Measurements from ENCODE around the gene ESYT3.

The ESYT3 gene

GRCh38 chr3:138433892-138434275, 532 bp upstream of the ESYT3 start:
- peaks cover 8% of the 10 kb centered on the region for H3K4me1 Mint-ChIP-seq
- no peak overlapping the region for H3K27ac Mint-ChIP-seq
- H3K27me3 Mint-ChIP-seq = peaks cover 34% of the 10 kb centered on the region
- H3K9me3 Mint-ChIP-seq = no peaks in the 10 kb centered on the region
- no peaks in the 10 kb centered on the region for H3K36me3 Mint-ChIP-seq
- peak overlapping the region; percentile 56 for H3K4me3 Mint-ChIP-seq

- H3K4me1 Mint-ChIP-seq = peaks cover 8% of the 10 kb centered on the region
- no peaks in the 10 kb centered on the region for H3K9me3 Mint-ChIP-seq
- H3K27ac Mint-ChIP-seq = no peak overlapping the region
- H3K27me3 Mint-ChIP-seq = peaks cover 34% of the 10 kb centered on the region
- no peaks in the 10 kb centered on the region for H3K36me3 Mint-ChIP-seq
- peak overlapping the region; percentile 65 for H3K4me3 Mint-ChIP-seq
Observed at GRCh38 chr3:138434875-138435772, 708 bp downstream of the ESYT3 start.

- peaks cover 8% of the 10 kb centered on the region for H3K4me1 Mint-ChIP-seq
- H3K36me3 Mint-ChIP-seq = no peaks in the 10 kb centered on the region
- no peaks in the 10 kb centered on the region for H3K9me3 Mint-ChIP-seq
- H3K4me3 Mint-ChIP-seq = peak overlapping the region; percentile 52
- peaks cover 34% of the 10 kb centered on the region for H3K27me3 Mint-ChIP-seq
- no peak overlapping the region for H3K27ac Mint-ChIP-seq
Observed at GRCh38 chr3:138435840-138436239, 1.4 kb downstream of the ESYT3 start.

GRCh38 chr3:138437281-138437680, 2.9 kb downstream of the ESYT3 start:
- H3K27me3 Mint-ChIP-seq = peaks cover 29% of the 10 kb centered on the region
- no peaks in the 10 kb centered on the region for H3K36me3 Mint-ChIP-seq
- H3K4me1 Mint-ChIP-seq = peaks cover 8% of the 10 kb centered on the region
- H3K4me3 Mint-ChIP-seq = no peak overlapping the region
- no peak overlapping the region for H3K27ac Mint-ChIP-seq
- H3K9me3 Mint-ChIP-seq = no peaks in the 10 kb centered on the region

- H3K4me1 Mint-ChIP-seq = peaks cover 6% of the 10 kb centered on the region
- peaks cover 20% of the 10 kb centered on the region for H3K27me3 Mint-ChIP-seq
- H3K27ac Mint-ChIP-seq = no peak overlapping the region
- no peaks in the 10 kb centered on the region for H3K36me3 Mint-ChIP-seq
- no peak overlapping the region for H3K4me3 Mint-ChIP-seq
- no peaks in the 10 kb centered on the region for H3K9me3 Mint-ChIP-seq
Observed at GRCh38 chr3:138438896-138439295, 4.5 kb downstream of the ESYT3 start.

- Mint-ChIP-seq H3K4me1 (peaks cover 4% of the 10 kb centered on the region), H3K9me3 (no peaks in the 10 kb centered on the region), H3K4me3 (no peak overlapping the region), H3K27ac (no peak overlapping the region), H3K27me3 (peaks cover 19% of the 10 kb centered on the region), H3K36me3 (no peaks in the 10 kb centered on the region)
Observed at GRCh38 chr3:138439646-138440045, 5.2 kb downstream of the ESYT3 start.

- Mint-ChIP-seq H3K36me3 (no peaks in the 10 kb centered on the region), H3K27me3 (peaks cover 19% of the 10 kb centered on the region), H3K4me1 (peaks cover 4% of the 10 kb centered on the region), H3K9me3 (no peaks in the 10 kb centered on the region), H3K27ac (no peak overlapping the region), H3K4me3 (no peak overlapping the region)
Observed at GRCh38 chr3:138440121-138440521, 5.7 kb downstream of the ESYT3 start.

- Mint-ChIP-seq H3K36me3 (no peaks in the 10 kb centered on the region), H3K27me3 (peaks cover 19% of the 10 kb centered on the region), H3K9me3 (no peaks in the 10 kb centered on the region), H3K4me3 (no peak overlapping the region), H3K27ac (no peak overlapping the region), H3K4me1 (peaks cover 4% of the 10 kb centered on the region)
Observed at GRCh38 chr3:138440596-138440995, 6.2 kb downstream of the ESYT3 start.

- H3K9me3 Mint-ChIP-seq = no peaks in the 10 kb centered on the region
- peaks cover 14% of the 10 kb centered on the region for H3K27me3 Mint-ChIP-seq
- H3K36me3 Mint-ChIP-seq = no peaks in the 10 kb centered on the region
- no peak overlapping the region for H3K4me3 Mint-ChIP-seq
- no peaks in the 10 kb centered on the region for H3K4me1 Mint-ChIP-seq
- no peak overlapping the region for H3K27ac Mint-ChIP-seq
Observed at GRCh38 chr3:138441256-138441655, 6.8 kb downstream of the ESYT3 start.

- peaks cover 9% of the 10 kb centered on the region for H3K27me3 Mint-ChIP-seq
- no peaks in the 10 kb centered on the region for H3K9me3 Mint-ChIP-seq
- no peaks in the 10 kb centered on the region for H3K36me3 Mint-ChIP-seq
- H3K4me1 Mint-ChIP-seq = no peaks in the 10 kb centered on the region
- no peak overlapping the region for H3K27ac Mint-ChIP-seq
- H3K4me3 Mint-ChIP-seq = no peak overlapping the region
Observed at GRCh38 chr3:138441742-138442141, 7.3 kb downstream of the ESYT3 start.

- Mint-ChIP-seq H3K4me3 (no peak overlapping the region), H3K27me3 (peaks cover 3% of the 10 kb centered on the region), H3K27ac (no peak overlapping the region), H3K4me1 (no peaks in the 10 kb centered on the region), H3K36me3 (no peaks in the 10 kb centered on the region), H3K9me3 (no peaks in the 10 kb centered on the region)
Observed at GRCh38 chr3:138442433-138442832, 8.0 kb downstream of the ESYT3 start.

- H3K27ac Mint-ChIP-seq = peak overlapping the region; percentile 8
- peaks cover 1% of the 10 kb centered on the region for H3K27me3 Mint-ChIP-seq
Observed at GRCh38 chr3:138443091-138443490, 8.7 kb downstream of the ESYT3 start.

GRCh38 chr3:138443521-138444503, 9.4 kb downstream of the ESYT3 start:
- H3K9me3 Mint-ChIP-seq = no peaks in the 10 kb centered on the region
- H3K4me3 Mint-ChIP-seq = no peak overlapping the region

More at GRCh38 chr3:138443091-138443490, 8.7 kb downstream of the ESYT3 start:
- no peaks in the 10 kb centered on the region for H3K9me3 Mint-ChIP-seq
- no peak overlapping the region for H3K4me3 Mint-ChIP-seq
- no peaks in the 10 kb centered on the region for H3K36me3 Mint-ChIP-seq
- no peaks in the 10 kb centered on the region for H3K4me1 Mint-ChIP-seq

GRCh38 chr3:138445236-138445635, 10.8 kb downstream of the ESYT3 start:
- no peaks in the 10 kb centered on the region for H3K9me3 Mint-ChIP-seq
- H3K27ac Mint-ChIP-seq = no peak overlapping the region

More at GRCh38 chr3:138443521-138444503, 9.4 kb downstream of the ESYT3 start:
- no peaks in the 10 kb centered on the region for H3K36me3 Mint-ChIP-seq
- no peaks in the 10 kb centered on the region for H3K4me1 Mint-ChIP-seq
- H3K27ac Mint-ChIP-seq = no peak overlapping the region
- H3K27me3 Mint-ChIP-seq = no peaks in the 10 kb centered on the region

GRCh38 chr3:138445654-138446053, 11.2 kb downstream of the ESYT3 start:
- Mint-ChIP-seq H3K36me3 (no peaks in the 10 kb centered on the region), H3K4me3 (no peak overlapping the region), H3K27me3 (no peaks in the 10 kb centered on the region), H3K4me1 (no peaks in the 10 kb centered on the region), H3K27ac (no peak overlapping the region), H3K9me3 (no peaks in the 10 kb centered on the region)

More at GRCh38 chr3:138445236-138445635, 10.8 kb downstream of the ESYT3 start:
- H3K4me1 Mint-ChIP-seq = no peaks in the 10 kb centered on the region
- H3K27me3 Mint-ChIP-seq = no peaks in the 10 kb centered on the region
- no peak overlapping the region for H3K4me3 Mint-ChIP-seq
- H3K36me3 Mint-ChIP-seq = no peaks in the 10 kb centered on the region

- Mint-ChIP-seq H3K9me3 (no peaks in the 10 kb centered on the region), H3K4me1 (no peaks in the 10 kb centered on the region), H3K27me3 (no peaks in the 10 kb centered on the region), H3K27ac (no peak overlapping the region), H3K36me3 (no peaks in the 10 kb centered on the region), H3K4me3 (no peak overlapping the region)
Observed at GRCh38 chr3:138448631-138449030, 14.2 kb downstream of the ESYT3 start.

Measured in activated naive CD4-positive, alpha-beta T cell treated with anti-CD3 and anti-CD28 coated beads, Interleukin-2, amount 50 U/mL, for 24 hours (primary cell).